Common myeloid progenitor, CD34-positive (primary cell): ENCODE measurements around the gene COPG2.
A peak's percentile ranks its signal among the peaks of the same experiment; 100 is the strongest.

Experiments used
- CTCF ChIA-PET: fragments of 350-600 bp; sonication (Branson Sonifier 250); formaldehyde crosslinking; loops from one replicate; lab custom pipeline; 2021; ENCODE audit warnings: antibody characterized with exemption; lab: Charles Lee
- POLR2A ChIA-PET: fragments of 350-600 bp; sonication (Branson Sonifier 250); formaldehyde crosslinking; loops from one replicate; lab custom pipeline; 2021; ENCODE audit warnings: antibody characterized with exemption; lab: Charles Lee
- DNase-seq, 3 donors: peaks; one replicate each; pipeline versions ENCODE4 v3.0.0 to v3.0.0-alpha.2; 2013
- H3K27ac ChIP-seq, 2 experiments: 1 replicate in 1 of 2; 2 replicates in 1 of 2; pipeline ENCODE4 v1.7.0; 2013; ENCODE audit warnings: inconsistent platforms in 2 of 2, low read length in 2 of 2, mild to moderate bottlenecking in 2 of 2, low read depth in 1 of 2, moderate library complexity in 1 of 2; ENCODE audit not compliant: severe bottlenecking in 2 of 2, insufficient read depth in 1 of 2, poor library complexity in 1 of 2
- H3K27me3 ChIP-seq, 5 experiments: replicated peaks in 2 of 5; 1 replicate in 3 of 5; 2 replicates in 2 of 5; pipeline versions ENCODE4 v1.6.1 to v1.7.0; 2013; ENCODE audit warnings: low read length in 4 of 5, mild to moderate bottlenecking in 2 of 5, moderate library complexity in 2 of 5, inconsistent platforms in 1 of 5; ENCODE audit not compliant: insufficient read depth in 5 of 5, control insufficient read depth in 4 of 5
- H3K36me3 ChIP-seq, 4 experiments: 1 replicate in 2 of 4; 2 replicates in 2 of 4; pipeline versions ENCODE4 v1.6.1 to v1.7.0; 2013; ENCODE audit warnings: low read length in 3 of 4, control low read depth in 1 of 4, mild to moderate bottlenecking in 1 of 4; ENCODE audit not compliant: control insufficient read depth in 4 of 4, insufficient read depth in 4 of 4
- H3K4me1 ChIP-seq, 4 experiments: 1 replicate in 3 of 4; 2 replicates in 1 of 4; pipeline versions ENCODE4 v1.6.1 to v1.7.1; 2013; ENCODE audit warnings: low read length in 3 of 4, mild to moderate bottlenecking in 3 of 4, control low read depth in 1 of 4, inconsistent platforms in 1 of 4, moderate library complexity in 1 of 4; ENCODE audit not compliant: control insufficient read depth in 4 of 4, insufficient read depth in 4 of 4; ENCODE audit errors: control extremely low read depth in 1 of 4
- H3K4me3 ChIP-seq, 7 experiments: 1 replicate in 4 of 7; 2 replicates in 3 of 7; pipeline versions ENCODE4 v1.5.1 to v1.7.0; 2013; ENCODE audit warnings: mild to moderate bottlenecking in 7 of 7, low read length in 6 of 7, moderate library complexity in 6 of 7, inconsistent platforms in 2 of 7, low read depth in 2 of 7, control low read depth in 1 of 7; ENCODE audit not compliant: insufficient read depth in 4 of 7, control insufficient read depth in 1 of 7; ENCODE audit errors: extremely low read depth in 1 of 7
- H3K9me3 ChIP-seq, 5 experiments: 1 replicate in 4 of 5; 2 replicates in 1 of 5; pipeline versions ENCODE4 v1.6.1 to v1.7.1; 2013; ENCODE audit warnings: low read length in 4 of 5, mild to moderate bottlenecking in 2 of 5, inconsistent platforms in 1 of 5, low read depth in 1 of 5, moderate library complexity in 1 of 5; ENCODE audit not compliant: control insufficient read depth in 4 of 5, insufficient read depth in 2 of 5; ENCODE audit errors: control extremely low read depth in 1 of 5
- WGBS: methylation state at CpG from one replicate; pipeline ENCODE4 v1.1.5; 2013; ENCODE audit not compliant: insufficient coverage; 5-methylcytosine and 5-hydroxymethylcytosine counted together

The COPG2 gene

DNA sequence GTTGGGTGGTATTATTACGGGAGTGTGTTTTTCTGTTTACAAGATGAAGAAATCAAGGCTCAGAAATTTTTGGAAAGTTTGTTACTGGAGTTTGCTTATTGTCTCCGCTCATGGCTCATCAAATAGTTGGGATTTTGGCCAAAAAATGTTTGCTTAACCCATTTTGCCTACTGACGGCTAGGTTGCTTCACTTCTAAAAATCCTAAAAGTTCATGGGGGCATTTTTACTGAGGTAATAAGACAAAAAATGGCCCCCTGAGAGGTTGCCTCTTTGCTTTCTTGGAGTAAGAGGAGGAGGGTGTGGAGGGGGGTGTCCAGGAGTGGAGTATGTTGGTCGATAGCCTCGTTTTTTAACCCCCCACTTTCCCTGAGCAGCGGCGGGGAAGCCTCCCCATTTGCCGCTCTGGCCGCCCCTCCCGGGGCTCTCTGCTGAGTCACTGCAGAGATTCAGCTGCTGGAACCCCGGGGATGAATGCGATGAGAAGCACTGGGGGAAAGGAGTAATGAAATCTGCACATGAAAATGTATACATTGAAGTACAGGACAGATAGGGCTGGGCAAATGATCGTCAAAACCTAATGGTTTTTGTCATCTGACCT lies 175.2 kb downstream of the COPG2 start:
- CTCF ChIA-PET: interaction anchor here (1.3 kb wide), 1 partner anchor 22 kb away, joined by 3 read pairs; no protein-coding TSS in a partner anchor

DNA sequence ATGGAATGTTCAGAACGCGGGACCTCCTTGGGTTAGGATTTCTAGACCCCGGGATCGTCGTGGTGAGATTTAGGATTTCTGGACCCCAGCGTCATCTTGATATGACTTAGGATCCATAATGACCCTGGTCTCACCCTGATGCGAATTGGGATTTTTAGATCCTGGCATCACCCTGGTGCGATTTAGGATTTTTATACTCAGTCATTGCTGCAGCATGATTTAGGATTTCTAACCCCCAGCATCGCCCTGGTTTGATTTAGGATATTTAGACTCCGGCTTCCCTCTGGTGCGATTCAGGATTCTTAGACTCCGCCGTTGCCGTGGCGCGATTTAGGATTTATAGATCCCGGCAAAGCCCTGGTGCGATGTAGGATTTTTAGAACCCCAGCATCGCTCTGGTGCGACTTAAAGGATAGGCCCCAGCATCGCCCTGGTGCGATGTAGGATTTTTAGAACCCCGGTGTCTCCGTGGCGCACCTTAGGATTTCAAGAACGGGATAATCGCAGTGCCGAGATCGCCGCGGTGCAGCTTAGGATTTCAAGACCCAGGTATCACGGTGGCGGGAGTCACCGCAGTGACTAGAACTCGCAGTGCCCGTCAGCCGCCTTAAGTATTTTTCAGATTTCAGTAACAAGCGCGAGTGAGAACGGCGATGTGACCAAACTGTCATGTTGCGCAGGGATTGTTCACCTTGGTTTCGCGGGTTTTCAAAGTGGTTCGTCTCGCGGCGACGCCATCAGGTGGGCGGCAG lies 175.8 kb downstream of the COPG2 start:
- peak overlapping the region; percentile 1 to 77 (median 61) for H3K4me3 ChIP-seq
- WGBS: 59% methylated on average over 48 of the region's 50 CpGs
- no peak overlapping the region for H3K27ac ChIP-seq
- peak in 2 of 3 donors; percentile 25 to 45 for DNase-seq
- H3K27me3 ChIP-seq: peaks cover 0 to 6% (median 0%) of the 10 kb centered on the region in 5 experiments
- H3K4me1 ChIP-seq: peaks cover 7 to 67% (median 25%) of the 10 kb centered on the region in 4 experiments
- ChIA-PET CTCF (interaction anchor here (1.4 kb wide), 1 partner anchor 249 kb away, joined by 4 read pairs; no protein-coding TSS in a partner anchor), POLR2A (no interaction called here)
- peaks cover 2 to 10% (median 7%) of the 10 kb centered on the region in 4 experiments for H3K36me3 ChIP-seq
- H3K9me3 ChIP-seq: peaks cover 0 to 17% (median 0%) of the 10 kb centered on the region in 5 experiments

More for the DNA sequence above, 175.2 kb downstream of the COPG2 start:
- DNase-seq: peak in 2 of 3 donors; percentile 25 to 54
- 44% methylated on average over 5 of the region's 13 CpGs for WGBS
- peaks cover 0 to 6% (median 0%) of the 10 kb centered on the region in 5 experiments for H3K27me3 ChIP-seq
- no peak overlapping the region for H3K27ac ChIP-seq
- H3K4me1 ChIP-seq: peaks cover 7 to 60% (median 25%) of the 10 kb centered on the region in 4 experiments
- POLR2A ChIA-PET: no interaction called here
- H3K9me3 ChIP-seq: peaks cover 0 to 17% (median 0%) of the 10 kb centered on the region in 5 experiments
- peaks cover 8 to 15% (median 13%) of the 10 kb centered on the region in 4 experiments for H3K36me3 ChIP-seq
- H3K4me3 ChIP-seq: peak overlapping the region in 4 of 7 experiments; percentile 32 to 77 (median 66)

DNA sequence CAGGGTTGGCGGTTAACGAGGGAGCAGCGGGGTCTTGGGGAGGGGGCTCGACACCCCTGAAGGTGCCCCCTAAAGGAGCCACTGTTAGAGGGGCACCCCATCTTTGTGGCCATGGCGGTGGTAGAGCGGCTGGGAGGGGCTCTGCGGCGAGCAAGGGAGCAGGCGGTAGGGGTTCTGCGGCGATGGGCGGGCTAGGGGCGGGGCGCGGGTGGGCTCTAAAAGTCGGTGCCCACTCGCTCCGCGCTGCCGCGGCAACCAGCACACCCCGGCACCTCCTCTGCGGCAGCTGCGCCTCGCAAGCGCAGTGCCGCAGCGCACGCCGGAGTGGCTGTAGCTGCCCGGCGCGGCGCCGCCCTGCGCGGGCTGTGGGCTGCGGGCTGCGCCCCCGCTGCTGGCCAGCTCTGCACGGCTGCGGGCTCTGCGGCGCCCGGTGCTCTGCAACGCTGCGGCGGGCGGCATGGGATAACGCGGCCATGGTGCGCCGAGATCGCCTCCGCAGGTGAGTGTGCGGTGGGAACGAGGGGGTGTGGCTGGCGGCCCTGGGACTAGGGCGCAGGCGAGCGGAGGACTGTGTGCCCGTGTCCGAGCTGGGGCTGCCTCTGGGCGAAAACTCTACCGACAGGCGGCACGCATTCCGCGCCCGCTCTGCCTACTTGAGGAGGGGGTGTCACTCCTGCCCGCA lies 176.6 kb downstream of the COPG2 start, which contains the start of gene MEST:
Gene MEST (plus strand): TSS at position 245 of the 682 bp plus-strand sequence. CDS start 229 bp downstream, at position 474.
- H3K4me1 ChIP-seq: peaks cover 7 to 73% (median 29%) of the 10 kb centered on the region in 4 experiments
- CTCF ChIA-PET: interaction anchor here (1.4 kb wide), 1 partner anchor 248 kb away, joined by 4 read pairs; no protein-coding TSS in a partner anchor
- peaks cover 0 to 17% (median 0%) of the 10 kb centered on the region in 5 experiments for H3K9me3 ChIP-seq
- POLR2A ChIA-PET: no interaction called here
- H3K36me3 ChIP-seq: peaks cover 0 to 7% (median 5%) of the 10 kb centered on the region in 4 experiments
- no peak within 1 kb of the TSS for H3K27ac ChIP-seq
- H3K27me3 ChIP-seq: peaks cover 0 to 6% (median 0%) of the 10 kb centered on the region in 5 experiments
- 48% methylated on average over 62 of the region's 71 CpGs for WGBS
- peak; percentile 34 to 76 (median 73) for DNase-seq
- H3K4me3 ChIP-seq: peak within 1 kb of the TSS; percentile 13 to 77 (median 61)

DNA sequence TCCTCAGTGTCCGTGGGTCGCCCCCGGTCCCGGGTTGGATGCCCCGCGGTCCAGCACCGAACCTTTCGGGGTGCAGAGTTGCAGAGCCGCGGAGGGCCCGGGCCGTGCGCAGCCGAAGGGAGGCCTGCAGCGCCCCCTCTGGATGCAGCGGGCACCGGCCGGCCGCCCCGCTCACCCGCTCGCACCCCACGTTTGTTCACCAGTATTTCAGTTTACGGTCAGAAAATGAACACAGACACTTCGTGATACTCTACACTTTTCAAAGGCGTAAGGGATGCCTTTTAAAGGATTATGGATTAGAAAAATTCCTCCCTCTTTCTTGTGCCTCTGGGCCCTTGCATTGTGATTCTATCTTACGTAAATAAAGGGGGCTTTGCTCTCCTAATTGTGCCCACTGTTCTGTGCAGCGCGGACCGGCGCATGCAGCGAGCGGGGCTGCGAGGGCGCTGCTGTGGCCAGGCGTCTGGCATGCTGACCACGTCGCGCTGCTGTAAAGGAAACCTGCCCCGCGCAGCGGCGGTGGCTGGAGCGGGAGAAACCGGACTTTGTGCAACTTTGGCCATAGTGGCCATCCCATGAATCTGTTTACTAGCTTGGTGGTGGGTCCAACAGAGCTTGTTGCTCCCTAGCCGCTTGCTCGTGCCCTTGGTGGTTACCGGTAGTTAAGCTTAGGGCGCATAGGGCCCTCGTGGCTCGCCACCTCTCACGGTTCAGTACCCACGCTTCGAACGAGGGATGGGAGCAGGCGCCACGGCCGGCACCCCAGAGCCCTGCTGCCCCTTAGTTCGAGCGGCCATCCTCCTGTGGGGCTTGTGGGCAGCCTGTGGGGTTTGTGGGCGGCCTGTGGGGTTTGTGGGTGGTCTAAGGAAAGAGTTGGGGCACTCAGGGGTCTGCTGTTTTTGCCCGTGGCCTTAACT lies 177.4 kb downstream of the COPG2 start:
- CTCF ChIA-PET: interaction anchor here (1.4 kb wide), 1 partner anchor 247 kb away, joined by 4 read pairs; no protein-coding TSS in a partner anchor
- Histone ChIP-seq H3K9me3 (peaks cover 0 to 17% (median 0%) of the 10 kb centered on the region in 5 experiments), H3K36me3 (peaks cover 0 to 5% (median 3%) of the 10 kb centered on the region in 4 experiments), H3K4me1 (peaks cover 7 to 82% (median 37%) of the 10 kb centered on the region in 4 experiments), H3K4me3 (peak overlapping the region in 6 of 7 experiments; percentile 48 to 77 (median 58)), H3K27me3 (peaks cover 0 to 6% (median 0%) of the 10 kb centered on the region in 5 experiments), H3K27ac (no peak overlapping the region)
- WGBS: 59% methylated on average over 60 of the region's 62 CpGs
- POLR2A ChIA-PET: no interaction called here
- peak; percentile 52 to 75 (median 69) for DNase-seq

DNA sequence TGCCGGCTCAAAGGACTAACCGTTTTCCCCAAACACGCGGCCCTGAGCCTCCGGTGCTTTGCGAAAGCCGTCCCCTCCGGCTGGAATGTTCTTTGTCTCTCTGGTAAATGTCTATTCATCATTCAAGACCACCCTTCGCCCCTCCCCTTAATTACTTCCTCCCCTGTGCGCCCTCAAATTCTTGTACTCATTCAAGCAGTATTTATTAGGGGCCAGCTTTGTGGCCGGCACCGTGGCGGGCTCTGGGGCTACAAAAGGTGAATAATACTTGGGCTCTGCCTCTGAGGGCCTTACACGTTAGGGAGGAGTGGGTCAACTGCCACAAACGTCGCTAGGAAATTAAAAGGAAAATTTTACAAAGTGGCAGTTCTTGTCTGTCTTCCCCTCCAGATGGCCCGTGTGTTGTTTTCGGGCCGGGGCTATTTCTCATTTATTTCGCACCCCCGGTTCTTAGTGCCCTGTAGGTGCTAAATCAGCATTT lies 178.2 kb downstream of the COPG2 start:
- ChIA-PET POLR2A (interaction anchor here (0.6 to 0.7 kb wide), 2 partner anchors 56 to 230 kb away, joined by 3 read pairs; no protein-coding TSS in a partner anchor), CTCF (interaction anchor here (0.6 to 1.2 kb wide), 3 partner anchors 15 to 285 kb away, joined by 3 read pairs; partner anchors contain the start of gene TMEM209)
- Histone ChIP-seq H3K9me3 (peaks cover 0 to 17% (median 0%) of the 10 kb centered on the region in 5 experiments), H3K27me3 (peaks cover 0 to 6% (median 0%) of the 10 kb centered on the region in 5 experiments), H3K4me3 (peak overlapping the region in 5 of 7 experiments; percentile 20 to 77 (median 55)), H3K4me1 (peaks cover 7 to 89% (median 40%) of the 10 kb centered on the region in 4 experiments), H3K27ac (peak overlapping the region in 1 of 2 experiments; percentile 45), H3K36me3 (peaks cover 0 to 5% (median 2%) of the 10 kb centered on the region in 4 experiments)
- 52% methylated on average over 19 of the region's 21 CpGs for WGBS
- DNase-seq: peak in 2 of 3 donors; percentile 39 to 40
